ENCODE measurements around the gene C21orf91. TPM values are rescaled to one million over a fixed set of nuclear protein-coding genes. Genes with fewer than 3 reads are reported as not detected.
A peak's percentile ranks its signal among the peaks of the same experiment; 100 is the strongest.

Gene C21orf91
- total RNA-seq, 2 experiments from 2014 or later = 51.8 to 57.9 TPM

- Mint-ChIP-seq H3K4me3 (no peak overlapping the region), H3K27ac (peak overlapping the region; percentile 89), H3K36me3 (ENCODE audit: low read depth) (peaks cover 59% of the 10 kb centered on the region), H3K9me3 (ENCODE audit: insufficient read depth) (no peaks in the 10 kb centered on the region), H3K4me1 (ENCODE audit: low read depth) (peaks cover 60% of the 10 kb centered on the region), H3K27me3 (ENCODE audit: low read depth) (no peaks in the 10 kb centered on the region)
- DNase-seq (no peak), ATAC-seq (no peak)
- ChIA-PET CTCF (interaction anchor here (1.0 to 3.6 kb wide), 3 partner anchors 9 to 23 kb away, joined by 3 to 20 read pairs (median 5); partner anchors contain the start of gene C21orf91), POLR2A (interaction anchor here (1.0 to 6.4 kb wide), 3 partner anchors 13 to 22 kb away, joined by 3 to 36 read pairs (median 4); partner anchors contain the start of gene C21orf91)
Measured at GRCh38 chr21:17796503-17796902, 22.7 kb downstream of the C21orf91 start.

- Mint-ChIP-seq H3K4me3 (peak overlapping the region; percentile 73), H3K9me3 (ENCODE audit: insufficient read depth) (no peaks in the 10 kb centered on the region), H3K4me1 (ENCODE audit: low read depth) (peaks cover 65% of the 10 kb centered on the region), H3K27ac (peak overlapping the region; percentile 89), H3K27me3 (ENCODE audit: low read depth) (no peaks in the 10 kb centered on the region), H3K36me3 (ENCODE audit: low read depth) (peaks cover 61% of the 10 kb centered on the region)
- POLR2A ChIA-PET = interaction anchor here (1.0 to 6.4 kb wide), 3 partner anchors 12 to 23 kb away, joined by 3 to 36 read pairs (median 4); partner anchors contain the start of gene C21orf91
- DNase-seq = no peak
- peak; percentile 20 for ATAC-seq
- CTCF ChIA-PET = interaction anchor here (0.8 to 3.6 kb wide), 6 partner anchors 8 to 24 kb away, joined by 3 to 20 read pairs (median 6); partner anchors contain the start of gene C21orf91
Measured at GRCh38 chr21:17796037-17796403, 23.1 kb downstream of the C21orf91 start.

- POLR2A ChIA-PET = interaction anchor here (0.6 to 6.4 kb wide), 8 partner anchors 9 to 24 kb away, joined by 3 to 36 read pairs (median 4); partner anchors contain the start of gene C21orf91
- peaks cover 62% of the 10 kb centered on the region for H3K36me3 Mint-ChIP-seq (ENCODE audit: low read depth)
- peak overlapping the region; percentile 89 for H3K27ac Mint-ChIP-seq
Measured at GRCh38 chr21:17795146-17796036, 23.8 kb downstream of the C21orf91 start.

GRCh38 chr21:17794518-17795145 is 24.5 kb downstream of the C21orf91 start:
- DNase-seq = no peak
- CTCF ChIA-PET = interaction anchor here (0.8 to 3.6 kb wide), 6 partner anchors 10 to 107 kb away, joined by 3 to 20 read pairs (median 6); no protein-coding TSS in a partner anchor
- POLR2A ChIA-PET = interaction anchor here (0.5 to 6.4 kb wide), 8 partner anchors 10 to 213 kb away, joined by 3 to 36 read pairs (median 5); partner anchors contain the start of gene C21orf91

More at GRCh38 chr21:17795146-17796036, 23.8 kb downstream of the C21orf91 start:
- CTCF ChIA-PET = interaction anchor here (0.8 to 3.6 kb wide), 8 partner anchors 9 to 108 kb away, joined by 3 to 20 read pairs (median 5); partner anchors contain the start of gene C21orf91
- no peaks in the 10 kb centered on the region for H3K27me3 Mint-ChIP-seq (ENCODE audit: low read depth)
- no peak for DNase-seq
- peak overlapping the region; percentile 73 for H3K4me3 Mint-ChIP-seq
- H3K4me1 Mint-ChIP-seq (ENCODE audit: low read depth) = peaks cover 67% of the 10 kb centered on the region
- peak; percentile 29 for ATAC-seq
- no peaks in the 10 kb centered on the region for H3K9me3 Mint-ChIP-seq (ENCODE audit: insufficient read depth)

GRCh38 chr21:17793246-17794123 is 25.7 kb downstream of the C21orf91 start:
- POLR2A ChIA-PET = interaction anchor here (0.5 to 6.4 kb wide), 5 partner anchors 10 to 211 kb away, joined by 3 to 36 read pairs (median 6); partner anchors contain the start of gene C21orf91
- CTCF ChIA-PET = interaction anchor here (0.7 to 3.6 kb wide), 5 partner anchors 9 to 23 kb away, joined by 3 to 20 read pairs (median 6); no protein-coding TSS in a partner anchor
- H3K27ac Mint-ChIP-seq = peak overlapping the region; percentile 89
- no peaks in the 10 kb centered on the region for H3K27me3 Mint-ChIP-seq (ENCODE audit: low read depth)
- no peak for DNase-seq
- peaks cover 74% of the 10 kb centered on the region for H3K4me1 Mint-ChIP-seq (ENCODE audit: low read depth)
- H3K4me3 Mint-ChIP-seq = peak overlapping the region; percentile 73
- no peaks in the 10 kb centered on the region for H3K9me3 Mint-ChIP-seq (ENCODE audit: insufficient read depth)
- peaks cover 62% of the 10 kb centered on the region for H3K36me3 Mint-ChIP-seq (ENCODE audit: low read depth)
- peak; percentile 74 for ATAC-seq

More at GRCh38 chr21:17794518-17795145, 24.5 kb downstream of the C21orf91 start:
- Mint-ChIP-seq H3K27me3 (ENCODE audit: low read depth) (no peaks in the 10 kb centered on the region), H3K4me3 (peak overlapping the region; percentile 73), H3K36me3 (ENCODE audit: low read depth) (peaks cover 61% of the 10 kb centered on the region), H3K4me1 (ENCODE audit: low read depth) (peaks cover 73% of the 10 kb centered on the region), H3K27ac (peak overlapping the region; percentile 89), H3K9me3 (ENCODE audit: insufficient read depth) (no peaks in the 10 kb centered on the region)
- peak; percentile 16 for ATAC-seq

- Mint-ChIP-seq H3K9me3 (ENCODE audit: insufficient read depth) (peaks cover 4% of the 10 kb centered on the region), H3K4me1 (ENCODE audit: low read depth) (peaks cover 89% of the 10 kb centered on the region), H3K27me3 (ENCODE audit: low read depth) (no peaks in the 10 kb centered on the region), H3K4me3 (peak overlapping the region; percentile 51), H3K36me3 (ENCODE audit: low read depth) (peaks cover 78% of the 10 kb centered on the region), H3K27ac (peak overlapping the region; percentile 91)
- DNase-seq (no peak), ATAC-seq (peak; percentile 8)
- ChIA-PET CTCF (interaction anchor here (1.2 to 1.4 kb wide), 2 partner anchors 20 to 29 kb away, joined by 3 read pairs; no protein-coding TSS in a partner anchor), POLR2A (no interaction called here)
Measured at GRCh38 chr21:17789656-17790055, 29.5 kb downstream of the C21orf91 start.

GRCh38 chr21:17789069-17789468 is 30.1 kb downstream of the C21orf91 start:
- Mint-ChIP-seq H3K4me1 (ENCODE audit: low read depth) (peaks cover 90% of the 10 kb centered on the region), H3K4me3 (peak overlapping the region; percentile 51), H3K9me3 (ENCODE audit: insufficient read depth) (peaks cover 4% of the 10 kb centered on the region), H3K27me3 (ENCODE audit: low read depth) (no peaks in the 10 kb centered on the region), H3K36me3 (ENCODE audit: low read depth) (peaks cover 77% of the 10 kb centered on the region), H3K27ac (peak overlapping the region; percentile 91)
- DNase-seq (no peak), ATAC-seq (no peak)
- ChIA-PET CTCF (interaction anchor here (0.7 to 0.8 kb wide), 2 partner anchors 29 to 137 kb away, joined by 4 read pairs; no protein-coding TSS in a partner anchor), POLR2A (interaction anchor here (1.0 kb wide), 2 partner anchors 29 to 31 kb away, joined by 5 read pairs; partner anchors contain the start of gene C21orf91)

- H3K4me1 Mint-ChIP-seq (ENCODE audit: low read depth) = peaks cover 96% of the 10 kb centered on the region
- ChIA-PET CTCF (interaction anchor here (1.6 kb wide), 1 partner anchor 32 kb away, joined by 6 read pairs; the partner anchor contains the start of gene C21orf91), POLR2A (no interaction called here)
- DNase-seq (no peak), ATAC-seq (no peak)
- H3K27me3 Mint-ChIP-seq (ENCODE audit: low read depth) = no peaks in the 10 kb centered on the region
- peaks cover 4% of the 10 kb centered on the region for H3K9me3 Mint-ChIP-seq (ENCODE audit: insufficient read depth)
- peak overlapping the region; percentile 90 for H3K27ac Mint-ChIP-seq
- H3K36me3 Mint-ChIP-seq (ENCODE audit: low read depth) = peaks cover 75% of the 10 kb centered on the region
- H3K4me3 Mint-ChIP-seq = peak overlapping the region; percentile 51
Measured at GRCh38 chr21:17786851-17787181, 32.3 kb downstream of the C21orf91 start.

GRCh38 chr21:17786071-17786850 is 32.9 kb downstream of the C21orf91 start:
- H3K27ac Mint-ChIP-seq = peak overlapping the region; percentile 90
- peaks cover 96% of the 10 kb centered on the region for H3K4me1 Mint-ChIP-seq (ENCODE audit: low read depth)
- peak overlapping the region; percentile 51 for H3K4me3 Mint-ChIP-seq
- ATAC-seq (no peak), DNase-seq (no peak)
- H3K9me3 Mint-ChIP-seq (ENCODE audit: insufficient read depth) = peaks cover 4% of the 10 kb centered on the region
- POLR2A ChIA-PET = no interaction called here
- CTCF ChIA-PET = interaction anchor here (1.6 kb wide), 1 partner anchor 33 kb away, joined by 6 read pairs; the partner anchor contains the start of gene C21orf91
- peaks cover 73% of the 10 kb centered on the region for H3K36me3 Mint-ChIP-seq (ENCODE audit: low read depth)
- no peaks in the 10 kb centered on the region for H3K27me3 Mint-ChIP-seq (ENCODE audit: low read depth)

GRCh38 chr21:17785403-17785788 is 33.8 kb downstream of the C21orf91 start:
- H3K27me3 Mint-ChIP-seq (ENCODE audit: low read depth) = no peaks in the 10 kb centered on the region
- ChIA-PET POLR2A (no interaction called here), CTCF (no interaction called here)
- DNase-seq = no peak
- no peak for ATAC-seq
- H3K4me3 Mint-ChIP-seq = no peak overlapping the region
- H3K36me3 Mint-ChIP-seq (ENCODE audit: low read depth) = peaks cover 73% of the 10 kb centered on the region
- H3K27ac Mint-ChIP-seq = peak overlapping the region; percentile 90
- peaks cover 96% of the 10 kb centered on the region for H3K4me1 Mint-ChIP-seq (ENCODE audit: low read depth)
- peaks cover 4% of the 10 kb centered on the region for H3K9me3 Mint-ChIP-seq (ENCODE audit: insufficient read depth)

Data from activated CD8-positive, alpha-beta T cell treated with anti-CD3 and anti-CD28 coated beads, Interleukin-2, amount 10 ng/mL, durations not matched to agents 7 days and 5 days (primary cell).